GM10248 (cell line): ENCODE results near the gene ALAS1.
A peak's percentile ranks its signal among the peaks of the same experiment; 100 is the strongest.

ENCODE experiments used
- CTCF ChIA-PET: fragments of 300-600 bp; sonication (Branson Sonifier 250); formaldehyde crosslinking; extraction: SDS; loops from one replicate; lab custom pipeline; 2021; ENCODE audit warnings: antibody characterized with exemption; lab: Yijun Ruan, JAX
- POLR2A ChIA-PET: fragments of 350-650 bp; sonication (Branson Sonifier 250); formaldehyde crosslinking; extraction: SDS; loops from one replicate; lab custom pipeline; 2020; ENCODE audit warnings: antibody characterized with exemption; lab: Yijun Ruan, JAX
- DNase-seq: peaks from one replicate; pipeline ENCODE4 v3.0.0; 2012; ENCODE audit errors: extremely low spot score
- TF ChIP-seq, protein P1 (sequence below): IDR thresholded peaks from 2 replicates; pipeline ENCODE4 v1.5.1; 2012; ENCODE audit warnings: mild to moderate bottlenecking, low read depth; ENCODE audit errors: extremely low read depth, missing control alignments, control extremely low read depth

ALAS1 gene

DNA sequence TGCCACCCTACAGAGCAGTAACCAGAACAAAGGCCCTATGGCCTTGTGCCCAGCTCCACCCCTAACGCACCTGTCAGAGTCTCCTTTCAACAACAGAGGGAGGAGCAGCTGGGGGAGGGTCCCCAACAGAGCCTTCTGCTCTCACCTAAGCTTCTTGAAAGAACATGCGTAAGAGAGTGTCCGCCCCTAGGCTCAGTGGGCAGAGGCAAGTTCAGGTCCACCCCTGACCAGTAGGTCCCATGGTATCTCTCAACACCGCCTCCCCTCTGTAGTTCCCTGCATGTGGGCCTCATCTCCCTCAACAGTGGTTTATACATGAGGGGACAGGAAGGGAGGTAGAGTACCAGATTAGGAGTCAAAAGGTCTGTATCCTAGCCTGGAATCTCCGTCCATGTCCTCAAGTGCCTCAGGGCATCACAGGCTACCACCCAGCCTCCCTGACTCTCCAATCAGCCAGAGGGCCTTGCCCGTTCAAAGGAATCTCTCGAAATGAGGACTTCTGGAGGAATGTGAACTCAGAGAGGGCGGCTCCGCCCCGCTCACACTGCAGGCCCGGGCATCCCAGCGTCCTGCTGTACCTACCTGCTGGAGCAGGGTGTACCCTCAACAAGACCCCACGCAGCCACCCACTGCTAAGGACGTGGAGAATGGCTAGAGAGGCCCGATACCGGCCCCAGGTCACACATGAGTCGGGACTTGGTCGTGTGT is 44.4 kb upstream of the ALAS1 start:
- ChIA-PET POLR2A (interaction anchor here (1.4 kb wide), 1 partner anchor 97 kb away, joined by 4 read pairs; the partner anchor contains the start of gene DUSP7), CTCF (interaction anchor here (0.9 to 1.5 kb wide), 6 partner anchors 9 to 211 kb away, joined by 3 to 8 read pairs (median 4); partner anchors contain the start of gene PARP3)
- TF ChIP-seq, protein P1, sequence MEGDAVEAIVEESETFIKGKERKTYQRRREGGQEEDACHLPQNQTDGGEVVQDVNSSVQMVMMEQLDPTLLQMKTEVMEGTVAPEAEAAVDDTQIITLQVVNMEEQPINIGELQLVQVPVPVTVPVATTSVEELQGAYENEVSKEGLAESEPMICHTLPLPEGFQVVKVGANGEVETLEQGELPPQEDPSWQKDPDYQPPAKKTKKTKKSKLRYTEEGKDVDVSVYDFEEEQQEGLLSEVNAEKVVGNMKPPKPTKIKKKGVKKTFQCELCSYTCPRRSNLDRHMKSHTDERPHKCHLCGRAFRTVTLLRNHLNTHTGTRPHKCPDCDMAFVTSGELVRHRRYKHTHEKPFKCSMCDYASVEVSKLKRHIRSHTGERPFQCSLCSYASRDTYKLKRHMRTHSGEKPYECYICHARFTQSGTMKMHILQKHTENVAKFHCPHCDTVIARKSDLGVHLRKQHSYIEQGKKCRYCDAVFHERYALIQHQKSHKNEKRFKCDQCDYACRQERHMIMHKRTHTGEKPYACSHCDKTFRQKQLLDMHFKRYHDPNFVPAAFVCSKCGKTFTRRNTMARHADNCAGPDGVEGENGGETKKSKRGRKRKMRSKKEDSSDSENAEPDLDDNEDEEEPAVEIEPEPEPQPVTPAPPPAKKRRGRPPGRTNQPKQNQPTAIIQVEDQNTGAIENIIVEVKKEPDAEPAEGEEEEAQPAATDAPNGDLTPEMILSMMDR: no peak
- DNase-seq: no peak

DNA sequence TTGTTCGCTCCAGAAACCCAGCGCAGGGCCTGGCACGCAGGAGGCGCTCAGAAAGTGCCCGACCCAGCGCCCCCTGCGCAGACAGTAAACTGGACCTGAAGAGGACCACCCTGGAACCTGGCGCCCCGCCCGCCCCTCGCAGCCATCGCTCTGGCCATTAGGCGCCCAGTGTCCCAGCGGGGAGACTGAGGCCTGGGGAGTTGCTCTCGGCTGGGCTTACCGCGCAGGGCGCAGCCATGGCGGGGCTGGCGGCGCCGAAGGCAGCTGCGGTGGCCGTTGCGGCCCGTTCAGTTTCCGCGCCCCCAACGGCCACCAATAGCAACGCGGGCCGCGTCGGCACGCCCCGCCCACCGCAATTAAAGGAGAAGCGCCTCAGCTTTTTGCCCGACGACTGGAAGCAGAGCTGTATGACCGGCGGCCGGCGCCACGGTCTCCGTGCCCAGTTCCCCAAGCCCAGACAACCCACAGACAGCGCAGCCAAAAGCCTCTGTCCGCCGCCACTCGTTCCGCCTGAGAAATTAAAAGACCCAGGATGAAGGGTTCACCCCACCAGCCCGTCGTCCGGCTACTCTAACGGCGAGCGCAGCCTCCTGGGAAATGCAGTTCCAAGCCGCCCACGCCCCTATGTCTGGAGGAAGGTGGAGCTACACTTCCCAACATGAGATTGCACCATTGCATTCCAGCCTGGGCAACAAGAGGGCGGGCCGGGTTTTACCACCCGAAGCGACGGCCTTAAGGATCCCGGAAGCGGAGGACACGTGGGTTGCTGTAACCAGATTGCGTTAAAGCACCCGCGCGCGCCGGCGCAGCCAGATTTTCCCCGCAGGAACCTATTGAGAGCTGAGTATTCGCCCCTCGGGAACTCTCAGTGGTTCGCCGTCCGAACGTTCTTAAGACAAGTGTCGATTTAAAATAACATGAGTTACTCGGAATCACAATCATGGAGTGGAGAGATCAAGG is 43.5 kb upstream of the ALAS1 start, which contains the start of gene POC1A:
TSS of gene POC1A (minus strand) at position 289 of the 960 bp plus-strand sequence. CDS start at position 238, 51 bp downstream.
- CTCF ChIA-PET: interaction anchor here (0.9 to 1.5 kb wide), 14 partner anchors 9 to 213 kb away, joined by 3 to 11 read pairs (median 4); partner anchors contain the start of gene RRP9
- TF ChIP-seq, protein P1: no peak
- POLR2A ChIA-PET: interaction anchor here (1.2 to 1.4 kb wide), 2 partner anchors 97 to 159 kb away, joined by 4 to 7 read pairs; partner anchors contain the start of genes DUSP7 and RPL29
- DNase-seq: peak; percentile 92

DNA sequence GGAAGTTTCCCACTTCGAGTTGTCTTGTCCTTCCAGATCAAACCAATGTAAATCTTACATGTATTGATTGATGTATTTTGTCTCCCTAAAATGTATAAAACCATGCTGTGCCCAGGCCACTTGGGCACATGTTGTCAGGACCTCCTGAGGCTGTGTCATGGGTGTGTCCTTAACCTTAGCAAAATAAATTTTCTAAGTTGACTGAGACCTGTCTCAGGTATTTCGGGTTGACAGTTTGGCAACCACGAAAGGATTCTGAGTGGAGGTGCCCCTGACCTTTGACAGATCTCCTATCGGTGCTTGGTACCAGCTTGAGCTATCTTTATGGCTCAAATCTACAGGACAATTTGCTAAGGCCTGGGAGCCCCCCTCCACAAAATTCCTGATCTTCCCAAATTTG is 42.0 kb upstream of the ALAS1 start:
- POLR2A ChIA-PET: no interaction called here
- CTCF ChIA-PET: interaction anchor here (1.6 kb wide), 1 partner anchor 65 kb away, joined by 6 read pairs; no protein-coding TSS in a partner anchor

DNA sequence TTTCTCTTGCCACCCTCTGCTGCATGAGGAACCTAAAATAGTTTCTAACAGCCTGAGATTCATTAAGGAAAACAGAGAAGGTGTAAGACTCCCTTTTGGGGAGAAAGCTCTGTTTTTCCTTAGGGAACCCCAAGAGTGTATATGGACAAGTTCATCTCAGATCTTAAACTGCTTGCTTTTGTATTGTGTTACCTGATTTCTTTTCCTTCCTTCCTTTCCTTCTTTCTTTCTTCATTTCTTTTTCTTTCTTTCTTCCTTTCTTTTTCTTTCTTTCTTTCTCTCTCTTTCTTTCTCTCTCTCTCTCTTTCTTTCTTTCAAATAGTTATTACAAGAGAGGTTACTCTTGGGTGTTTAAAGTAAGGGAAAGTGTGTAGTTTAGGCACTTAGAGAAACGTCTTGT is 38.5 kb upstream of the ALAS1 start:
- no peak for DNase-seq
- TF ChIP-seq, protein P1: no peak
- POLR2A ChIA-PET: interaction anchor here (0.7 kb wide), 1 partner anchor 36 kb away, joined by 4 read pairs; no protein-coding TSS in a partner anchor
- CTCF ChIA-PET: interaction anchor here (0.8 to 3.2 kb wide), 5 partner anchors 10 to 155 kb away, joined by 3 to 11 read pairs (median 3); no protein-coding TSS in a partner anchor

More for the DNA sequence above, 42.0 kb upstream of the ALAS1 start:
- TF ChIP-seq, protein P1: no peak
- DNase-seq: no peak

DNA sequence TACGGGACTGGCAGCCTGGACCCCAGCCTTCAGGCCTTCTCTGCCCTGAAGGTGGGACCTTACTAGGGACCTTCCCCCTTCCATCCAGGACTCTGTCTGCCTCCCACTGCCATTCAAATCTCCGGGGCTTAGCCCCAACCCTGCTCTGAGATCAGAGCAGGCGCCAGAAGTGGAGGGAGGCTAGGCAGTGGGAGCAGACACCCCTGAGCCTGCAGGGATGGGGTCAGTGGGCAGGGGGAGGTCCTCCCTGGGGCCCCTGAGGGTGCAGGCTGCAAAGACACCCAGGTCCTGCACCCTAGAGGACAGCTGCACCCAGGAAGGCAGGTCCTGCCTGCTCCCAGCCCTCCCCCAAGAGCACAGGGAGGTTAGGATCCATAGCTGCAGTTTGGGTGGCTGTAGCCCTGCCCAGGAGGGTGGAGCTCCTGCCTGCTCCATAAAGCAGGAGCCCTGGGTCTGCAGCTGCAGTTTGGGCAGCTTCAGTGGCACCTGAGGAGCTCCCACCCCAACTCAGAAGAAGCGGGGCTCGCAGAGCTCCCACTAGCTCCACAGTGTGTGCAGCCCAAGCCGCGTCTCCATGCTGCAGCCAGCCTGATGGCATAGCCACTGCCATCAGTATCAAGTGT is 35.6 kb upstream of the ALAS1 start:
- DNase-seq: no peak
- ChIA-PET CTCF (interaction anchor here (0.9 to 3.5 kb wide), 7 partner anchors 9 to 160 kb away, joined by 3 to 16 read pairs (median 6); partner anchors contain the start of gene DUSP7), POLR2A (no interaction called here)
- TF ChIP-seq, protein P1: no peak
